Heart right ventricle (tissue), 16 donors: ENCODE data around the gene SSBP3. TPM values are rescaled to one million over a fixed set of nuclear protein-coding genes. Genes with fewer than 3 reads are reported as not detected.
A peak's percentile ranks its signal among the peaks of the same experiment; 100 is the strongest.

Source experiments
- ATAC-seq, 8 donors: fragments of 200-7000 bp; cut with Tn5 transposase; one replicate each; pipeline ENCODE4 v1.9.1; 2020; ENCODE audit warnings: mild to moderate bottlenecking in 8 of 8, moderate library complexity in 8 of 8, moderate number of reproducible peaks in 1 of 8
- DNase-seq, 2 donors: peaks; one replicate each; pipeline ENCODE4 v3.0.0-alpha.2; 2020
- H3K27ac ChIP-seq, 10 donors: fragments of 200-600 bp; sonication (generic) in 2 of 10; one replicate each; pipeline versions ENCODE4 v1.5.0 to v1.8.0; 2020 to 2022; ENCODE audit warnings: mild to moderate bottlenecking in 3 of 10
- H3K27me3 ChIP-seq, 7 donors: fragments of 200-600 bp; one replicate each; pipeline ENCODE4 v1.8.0; 2021 to 2022; ENCODE audit warnings: mild to moderate bottlenecking in 2 of 7
- H3K36me3 ChIP-seq, 9 donors: fragments of 200-600 bp; sonication (generic) in 1 of 9; one replicate each; pipeline versions ENCODE4 v1.5.0 to v1.8.0; 2020 to 2022; ENCODE audit warnings: mild to moderate bottlenecking in 2 of 9
- H3K4me1 ChIP-seq, 9 donors: fragments of 200-600 bp; sonication (generic) in 1 of 9; one replicate each; pipeline versions ENCODE4 v1.5.0 to v1.8.0; 2020 to 2022; ENCODE audit warnings: mild to moderate bottlenecking in 4 of 9
- H3K4me3 ChIP-seq, 10 donors: fragments of 200-600 bp; sonication (generic) in 2 of 10; one replicate each; pipeline versions ENCODE4 v1.5.0 to v1.8.0; 2020 to 2022; ENCODE audit warnings: mild to moderate bottlenecking in 7 of 10, moderate library complexity in 2 of 10
- H3K9me3 ChIP-seq, 11 donors: fragments of 200-600 bp in 10 of 11; sonication (generic) in 2 of 11; one replicate each; pipeline versions ENCODE4 v1.5.0 to v1.8.0; 2013 to 2022; ENCODE audit warnings: mild to moderate bottlenecking in 2 of 11, control low read depth in 1 of 11, moderate library complexity in 1 of 11
- CTCF ChIP-seq, 9 donors: fragments of 200-600 bp; sonication (generic) in 2 of 9; IDR thresholded peaks; one replicate each; pipeline versions ENCODE4 v1.5.0 to v1.8.0; 2021 to 2022; ENCODE audit warnings: antibody characterized with exemption in 9 of 9, mild to moderate bottlenecking in 5 of 9, moderate library complexity in 1 of 9
- WGBS, 2 donors: extraction: QIAGEN DNeasy Blood & Tissue Kit; methylation state at CpG; one replicate each; pipeline ENCODE4 v1.1.7; 2013; ENCODE audit warnings: inconsistent platforms in 1 of 2; 5-methylcytosine and 5-hydroxymethylcytosine counted together
- intact Hi-C, 10 donors: fragments of 100-400 bp; cut with DNase I; formaldehyde crosslinking; loops; one replicate each; pipeline versions ENCODE4 v1.11.1 to v1.14.2; 2022
- polyA plus RNA-seq, 2 donors: library from polyadenylated mRNA; stranded (reverse); fragments of 200-250 nt; gene quantifications; one replicate each; pipeline ENCODE4 v1.2.3, GENCODE V29; 2013
- total RNA-seq, 10 donors: library from RNA; stranded (reverse); fragmentation: NEBNext Ultra II Directional in 3 of 10; extraction: Animal tissue kit (Norgen Biotek cat#: 25700) in 3 of 10; gene quantifications; one replicate each; pipeline versions ENCODE4 v1.2.1 to v1.2.4, GENCODE V29; 2021 to 2023
- donor health status: Arrhythmogenic right ventricular cardiomyopathy.
- donor health status: ischemic (EF 13 %, LVEDD 7.1; RV severe dilation, severe dysfunction).
- donor health status: healthy with polysubstance abuse.
- donor health status: DM: no; HTN: yes; CAD: no.
- donor health status: DM: no; HTN: no; CAD: no.
- donor health status: ischemic (EF 25% LVEDD 6.9; RV normal size, moderate dysfunction).
- donor health status: ischemic (EF 25% LVEDD 5.7; RV mildly dilated, moderate dysfunction).
- donor health status: healthy.
- donor health status: DM: yes; HTN: yes; CAD: no.
- donor health status: Ischemic cardiomyopathy.
- donor health status: ischemic (EF 35%, LVEDD 5.7; RV mildly dilated, moderate dysfunction).
- donor health status: nonischemic (EF 11% LVEDD 7.7; RV severe dilation, severe dysfunction).
- donor health status: DM: yes; HTN: yes; CAD: no.
- donor health status: PGD.
- donor health status: ischemic (EF 29% LVEDD 5.4; RV normal size, mild dysfunction).
- donor health status: nonischemic (EF 23%, LVEDD 6.1; RV moderate dilation, normal function).

The SSBP3 gene
- total and polyA plus RNA-seq, 12 donors = 17.6 to 71.9 (median 52.8) TPM

DNA sequence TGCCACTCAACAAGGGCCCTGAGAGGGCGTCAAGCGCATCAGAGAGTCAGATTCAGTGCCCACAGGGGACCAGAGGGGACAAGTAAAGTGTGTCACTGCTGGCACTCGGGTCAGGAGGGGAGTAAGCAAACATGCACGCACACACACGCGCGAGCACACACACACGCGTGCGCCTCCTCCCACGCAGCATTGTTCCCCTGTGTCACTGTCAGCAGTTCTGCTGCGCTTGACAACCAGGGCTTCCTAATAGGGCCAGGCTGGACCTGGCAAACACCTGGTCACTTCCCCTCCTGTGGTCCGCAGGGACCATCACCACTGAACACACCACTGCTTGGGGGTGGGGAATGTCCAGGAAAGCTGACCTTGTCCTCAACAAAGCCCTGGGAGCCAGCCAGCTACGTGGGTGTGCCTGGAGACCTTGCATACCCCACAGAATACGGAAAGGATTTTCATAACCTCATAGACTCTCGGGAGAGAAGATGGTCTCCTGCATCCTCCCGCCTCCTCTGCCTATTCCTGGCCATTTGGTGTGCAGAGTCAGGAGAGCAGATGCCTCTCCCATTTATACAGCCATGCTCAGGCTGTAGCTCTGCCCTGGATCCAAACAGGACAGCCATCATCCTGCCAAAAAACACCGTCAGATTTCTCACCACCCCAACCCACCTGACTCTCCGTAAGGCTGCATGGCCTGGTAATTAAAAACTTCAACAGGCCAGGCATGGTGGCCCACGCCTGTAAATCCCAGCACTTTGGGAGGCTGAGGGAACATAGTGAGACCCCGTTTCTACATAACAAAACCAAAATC is 73.2 kb downstream of the SSBP3 start:
- peak overlapping the region in 9 of 10 donors; percentile 52 to 79 (median 60) for H3K27ac ChIP-seq
- peak; percentile 54 to 66 for DNase-seq
- intact Hi-C loops = loop anchor here in 1 of 10 donors (10.0 kb wide), 1 partner anchor 62 kb away; no protein-coding TSS in a partner anchor

GRCh38 chr1:54331843-54332463 is 74.2 kb downstream of the SSBP3 start:
- peak overlapping the region in 8 of 10 donors; percentile 39 to 79 (median 61) for H3K27ac ChIP-seq
- H3K27me3 ChIP-seq = no peaks in the 10 kb centered on the region
- no peaks in the 10 kb centered on the region for H3K9me3 ChIP-seq
- DNase-seq = no peak
- H3K36me3 ChIP-seq = no peaks in the 10 kb centered on the region
- intact Hi-C loops = loop anchor here in 1 of 10 donors (10.0 kb wide), 1 partner anchor 63 kb away; no protein-coding TSS in a partner anchor
- WGBS, 2 donors = 56 to 60% methylated on average over 3 of the region's 3 CpGs
- no peak for ATAC-seq
- H3K4me1 ChIP-seq = peaks cover 37 to 100% (median 92%) of the 10 kb centered on the region in 9 donors
- H3K4me3 ChIP-seq = no peak overlapping the region
- TF ChIP-seq CTCF (IDR thresholded peaks at IDR 0.05) = no peak

More for the DNA sequence above, 73.2 kb downstream of the SSBP3 start:
- peaks cover 38 to 100% (median 88%) of the 10 kb centered on the region in 9 donors for H3K4me1 ChIP-seq
- no peak for TF ChIP-seq CTCF (IDR thresholded peaks at IDR 0.05)
- WGBS, 2 donors = 36 to 46% methylated on average over 21 of the region's 21 CpGs
- no peak overlapping the region for H3K4me3 ChIP-seq
- H3K27me3 ChIP-seq = no peaks in the 10 kb centered on the region
- no peaks in the 10 kb centered on the region for H3K9me3 ChIP-seq
- no peaks in the 10 kb centered on the region for H3K36me3 ChIP-seq
- peak; percentile 27 to 64 (median 54) for ATAC-seq

GRCh38 chr1:54331091-54331772 is 75.0 kb downstream of the SSBP3 start:
- H3K4me1 ChIP-seq = peaks cover 35 to 100% (median 92%) of the 10 kb centered on the region in 9 donors
- H3K9me3 ChIP-seq = no peaks in the 10 kb centered on the region
- TF ChIP-seq CTCF (IDR thresholded peaks at IDR 0.05) = no peak
- peak overlapping the region in 4 of 10 donors; percentile 31 to 79 (median 50) for H3K27ac ChIP-seq
- intact Hi-C loops = loop anchor here in 1 of 10 donors (10.0 kb wide), 1 partner anchor 64 kb away; no protein-coding TSS in a partner anchor
- no peak overlapping the region for H3K4me3 ChIP-seq
- WGBS, 2 donors = 69 to 73% methylated on average over 12 of the region's 12 CpGs
- no peak for DNase-seq
- no peaks in the 10 kb centered on the region for H3K27me3 ChIP-seq
- ATAC-seq = peak in 1 of 8 donors; percentile 24
- no peaks in the 10 kb centered on the region for H3K36me3 ChIP-seq
